Neural cell (in vitro differentiated cells): ENCODE results near the gene KCNQ5. TPM values are rescaled to one million over a fixed set of nuclear protein-coding genes. Genes with fewer than 3 reads are reported as not detected.

Experiments used
- H2AFZ ChIP-seq: fragments of 200-600, 300-800 bp; sonication (generic), shearing (Covaris generic); 2 replicates; pipeline ENCODE4 v1.6.0; 2014; ENCODE audit warnings: low read depth, mild to moderate bottlenecking, antibody characterized with exemption, low read length, moderate library complexity
- H3F3A ChIP-seq: fragments of 200-600 bp; shearing (Covaris generic); 2 replicates; pipeline ENCODE4 v1.6.1; 2016; ENCODE audit warnings: mild to moderate bottlenecking, moderate library complexity, mixed read lengths, antibody characterized with exemption, low read length; ENCODE audit not compliant: insufficient read depth, poor library complexity, severe bottlenecking
- H3K27ac ChIP-seq: fragments of 200-600, 300-800 bp; sonication (generic), shearing (Covaris generic); 2 replicates; pipeline ENCODE4 v1.5.1; 2014; ENCODE audit warnings: mild to moderate bottlenecking, low read length, moderate library complexity
- H3K27me3 ChIP-seq: fragments of 300-800, 200-600 bp; sonication (generic), shearing (Covaris generic); 2 replicates; pipeline ENCODE4 v1.6.0; 2014; ENCODE audit warnings: mild to moderate bottlenecking, low read depth, low read length, moderate library complexity; ENCODE audit not compliant: insufficient read depth
- H3K36me3 ChIP-seq: fragments of 300-800, 200-600 bp; sonication (generic), shearing (Covaris generic); 2 replicates; pipeline ENCODE4 v1.5.1; 2014; ENCODE audit warnings: mild to moderate bottlenecking, antibody characterized with exemption, low read length, moderate library complexity; ENCODE audit not compliant: insufficient read depth
- H3K4me2 ChIP-seq: fragments of 300-800, 200-600 bp; sonication (generic), shearing (Covaris generic); 2 replicates; pipeline ENCODE4 v1.6.0; 2014; ENCODE audit warnings: mild to moderate bottlenecking, low read length
- H3K4me3 ChIP-seq: fragments of 300-800, 200-600 bp; sonication (generic), shearing (Covaris generic); 2 replicates; pipeline ENCODE4 v1.5.1; 2014; ENCODE audit warnings: mild to moderate bottlenecking, low read length, moderate library complexity
- H3K79me2 ChIP-seq: fragments of 200-600 bp; shearing (Covaris generic); replicated peaks from 2 replicates; pipeline ENCODE4 v1.6.0; 2014; ENCODE audit warnings: mild to moderate bottlenecking, low read length, moderate library complexity; ENCODE audit not compliant: insufficient read depth
- H3K9ac ChIP-seq: fragments of 300-800, 200-600 bp; sonication (generic), shearing (Covaris generic); 2 replicates; pipeline ENCODE4 v1.6.1; 2016; ENCODE audit warnings: mild to moderate bottlenecking, low read length, mixed read lengths
- H3K9me2 ChIP-seq: fragments of 200-600 bp; shearing (Covaris generic); 2 replicates; pipeline ENCODE4 v1.6.1; 2016; ENCODE audit warnings: mild to moderate bottlenecking, low read length, mixed read lengths; ENCODE audit not compliant: insufficient read depth
- H3K9me3 ChIP-seq: fragments of 200-600, 300-800 bp; sonication (generic), shearing (Covaris generic); 2 replicates; pipeline ENCODE4 v1.6.1; 2016; ENCODE audit warnings: mild to moderate bottlenecking, mixed run types, low read length, moderate library complexity, mixed read lengths
- H4K20me1 ChIP-seq: fragments of 200-600 bp; shearing (Covaris generic); 2 replicates; pipeline ENCODE4 v1.6.1; 2016; ENCODE audit warnings: mild to moderate bottlenecking, mixed run types; ENCODE audit not compliant: insufficient read depth
- EP300 ChIP-seq: fragments of 450-650 bp; conservative IDR thresholded peaks from 2 replicates; pipeline ENCODE4 v1.6.1; 2014; ENCODE audit warnings: antibody characterized with exemption, mild to moderate bottlenecking, moderate library complexity; ENCODE audit not compliant: poor library complexity, severe bottlenecking
- EZH2 ChIP-seq: fragments of 200-600, 300-800 bp; shearing (Covaris generic), sonication (generic); IDR thresholded peaks from 2 replicates; pipeline ENCODE4 v1.6.1; 2014; ENCODE audit warnings: antibody characterized with exemption, low read length, borderline replicate concordance, mild to moderate bottlenecking; ENCODE audit not compliant: insufficient read depth, poor library complexity, severe bottlenecking
- MXI1 ChIP-seq: fragments of 450-650 bp; conservative IDR thresholded peaks from 2 replicates; pipeline ENCODE4 v1.6.1; 2014; ENCODE audit warnings: antibody characterized with exemption, mild to moderate bottlenecking; ENCODE audit not compliant: poor library complexity, severe bottlenecking
- POLR2AphosphoS5 ChIP-seq: IDR thresholded peaks from 2 replicates; pipeline ENCODE4 v1.6.1; 2012
- RAD21 ChIP-seq: fragments of 450-650 bp; conservative IDR thresholded peaks from 2 replicates; pipeline ENCODE4 v1.6.1; 2014; ENCODE audit warnings: antibody characterized with exemption, mild to moderate bottlenecking, moderate library complexity
- SMC3 ChIP-seq: fragments of 450-650 bp; conservative IDR thresholded peaks from 2 replicates; pipeline ENCODE4 v1.6.1; 2014; ENCODE audit warnings: antibody characterized with exemption, mild to moderate bottlenecking, moderate library complexity; ENCODE audit not compliant: poor library complexity
- polyA plus RNA-seq: library from polyadenylated mRNA; depleted of rRNA; stranded (reverse); fragments of >200 nt; gene quantifications from 2 replicates; pipeline ENCODE4 v1.2.3, GENCODE V29; 2014
- TF ChIP-seq, protein P1 (sequence below): IDR thresholded peaks from 2 replicates; pipeline ENCODE4 v1.6.1; 2012; ENCODE audit warnings: borderline replicate concordance
- TF ChIP-seq, protein P2 (sequence below): fragments of 450-650 bp; IDR thresholded peaks from 2 replicates; pipeline ENCODE4 v1.5.1; 2014; ENCODE audit warnings: antibody characterized with exemption, mild to moderate bottlenecking, moderate library complexity; ENCODE audit not compliant: poor library complexity, severe bottlenecking

KCNQ5 gene
- polyA plus RNA-seq, 1 donor from 2014 or later, result 0.30 TPM

DNA sequence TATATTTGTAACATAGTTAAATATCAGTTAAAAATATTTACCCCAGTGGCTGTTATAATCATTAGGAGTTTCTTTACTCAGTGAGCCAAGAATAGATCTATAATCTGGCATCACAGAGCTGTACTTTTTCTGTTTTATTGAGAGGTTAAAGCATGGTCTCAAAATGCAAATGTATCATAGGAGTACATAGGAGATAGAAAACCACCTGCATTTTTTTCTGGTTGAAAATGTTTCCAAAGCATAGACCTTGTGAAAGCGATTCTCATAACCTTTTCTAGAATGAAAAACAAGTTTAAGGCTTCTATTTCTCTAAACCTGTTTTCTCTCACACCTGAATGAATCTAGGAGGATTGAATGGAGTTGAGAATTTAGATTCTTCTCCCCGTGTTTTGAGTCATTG is 14.4 kb downstream of the KCNQ5 start:
- no peaks in the 10 kb centered on the region for H4K20me1 ChIP-seq
- no peaks in the 10 kb centered on the region for H3K9me3 ChIP-seq
- H2AFZ ChIP-seq, result no peak overlapping the region
- no peaks in the 10 kb centered on the region for H3K9me2 ChIP-seq
- no peak overlapping the region for H3K9ac ChIP-seq
- H3K27me3 ChIP-seq, result no peaks in the 10 kb centered on the region
- no peak overlapping the region for H3K27ac ChIP-seq
- no peaks in the 10 kb centered on the region for H3K36me3 ChIP-seq
- no peak overlapping the region for H3K4me2 ChIP-seq
- no peak overlapping the region for H3K4me3 ChIP-seq
- TF ChIP-seq EZH2 (no peak), RAD21 (no peak), SMC3 (no peak)
- TF ChIP-seq, protein P1, sequence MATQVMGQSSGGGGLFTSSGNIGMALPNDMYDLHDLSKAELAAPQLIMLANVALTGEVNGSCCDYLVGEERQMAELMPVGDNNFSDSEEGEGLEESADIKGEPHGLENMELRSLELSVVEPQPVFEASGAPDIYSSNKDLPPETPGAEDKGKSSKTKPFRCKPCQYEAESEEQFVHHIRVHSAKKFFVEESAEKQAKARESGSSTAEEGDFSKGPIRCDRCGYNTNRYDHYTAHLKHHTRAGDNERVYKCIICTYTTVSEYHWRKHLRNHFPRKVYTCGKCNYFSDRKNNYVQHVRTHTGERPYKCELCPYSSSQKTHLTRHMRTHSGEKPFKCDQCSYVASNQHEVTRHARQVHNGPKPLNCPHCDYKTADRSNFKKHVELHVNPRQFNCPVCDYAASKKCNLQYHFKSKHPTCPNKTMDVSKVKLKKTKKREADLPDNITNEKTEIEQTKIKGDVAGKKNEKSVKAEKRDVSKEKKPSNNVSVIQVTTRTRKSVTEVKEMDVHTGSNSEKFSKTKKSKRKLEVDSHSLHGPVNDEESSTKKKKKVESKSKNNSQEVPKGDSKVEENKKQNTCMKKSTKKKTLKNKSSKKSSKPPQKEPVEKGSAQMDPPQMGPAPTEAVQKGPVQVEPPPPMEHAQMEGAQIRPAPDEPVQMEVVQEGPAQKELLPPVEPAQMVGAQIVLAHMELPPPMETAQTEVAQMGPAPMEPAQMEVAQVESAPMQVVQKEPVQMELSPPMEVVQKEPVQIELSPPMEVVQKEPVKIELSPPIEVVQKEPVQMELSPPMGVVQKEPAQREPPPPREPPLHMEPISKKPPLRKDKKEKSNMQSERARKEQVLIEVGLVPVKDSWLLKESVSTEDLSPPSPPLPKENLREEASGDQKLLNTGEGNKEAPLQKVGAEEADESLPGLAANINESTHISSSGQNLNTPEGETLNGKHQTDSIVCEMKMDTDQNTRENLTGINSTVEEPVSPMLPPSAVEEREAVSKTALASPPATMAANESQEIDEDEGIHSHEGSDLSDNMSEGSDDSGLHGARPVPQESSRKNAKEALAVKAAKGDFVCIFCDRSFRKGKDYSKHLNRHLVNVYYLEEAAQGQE, result no peak
- TF ChIP-seq, protein P2, sequence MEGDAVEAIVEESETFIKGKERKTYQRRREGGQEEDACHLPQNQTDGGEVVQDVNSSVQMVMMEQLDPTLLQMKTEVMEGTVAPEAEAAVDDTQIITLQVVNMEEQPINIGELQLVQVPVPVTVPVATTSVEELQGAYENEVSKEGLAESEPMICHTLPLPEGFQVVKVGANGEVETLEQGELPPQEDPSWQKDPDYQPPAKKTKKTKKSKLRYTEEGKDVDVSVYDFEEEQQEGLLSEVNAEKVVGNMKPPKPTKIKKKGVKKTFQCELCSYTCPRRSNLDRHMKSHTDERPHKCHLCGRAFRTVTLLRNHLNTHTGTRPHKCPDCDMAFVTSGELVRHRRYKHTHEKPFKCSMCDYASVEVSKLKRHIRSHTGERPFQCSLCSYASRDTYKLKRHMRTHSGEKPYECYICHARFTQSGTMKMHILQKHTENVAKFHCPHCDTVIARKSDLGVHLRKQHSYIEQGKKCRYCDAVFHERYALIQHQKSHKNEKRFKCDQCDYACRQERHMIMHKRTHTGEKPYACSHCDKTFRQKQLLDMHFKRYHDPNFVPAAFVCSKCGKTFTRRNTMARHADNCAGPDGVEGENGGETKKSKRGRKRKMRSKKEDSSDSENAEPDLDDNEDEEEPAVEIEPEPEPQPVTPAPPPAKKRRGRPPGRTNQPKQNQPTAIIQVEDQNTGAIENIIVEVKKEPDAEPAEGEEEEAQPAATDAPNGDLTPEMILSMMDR, result no peak
- no peaks in the 10 kb centered on the region for H3K79me2 ChIP-seq
- no peaks in the 10 kb centered on the region for H3F3A ChIP-seq

DNA sequence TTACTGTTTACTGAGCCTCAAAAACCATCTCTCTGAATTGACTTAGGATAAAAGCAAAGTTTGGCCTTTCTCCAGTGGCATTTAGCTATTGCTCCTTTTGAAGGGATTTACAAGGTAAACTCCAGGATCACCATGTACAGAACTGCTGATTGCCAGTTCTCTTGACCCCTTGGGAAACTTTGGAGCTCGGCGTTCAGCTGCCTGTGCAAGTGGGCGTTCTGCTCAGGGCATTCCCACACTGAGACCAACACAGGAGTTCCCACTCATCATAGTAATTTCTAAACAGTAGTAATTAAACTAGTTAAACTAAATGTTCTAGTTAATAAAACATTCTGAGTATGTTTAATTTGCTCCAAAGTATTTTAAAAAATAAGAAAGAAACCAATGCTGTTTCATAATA is 14.9 kb downstream of the KCNQ5 start:
- Histone ChIP-seq H2AFZ (no peak overlapping the region), H3F3A (no peaks in the 10 kb centered on the region), H3K27me3 (no peaks in the 10 kb centered on the region), H4K20me1 (no peaks in the 10 kb centered on the region), H3K36me3 (no peaks in the 10 kb centered on the region), H3K9me3 (no peaks in the 10 kb centered on the region), H3K79me2 (no peaks in the 10 kb centered on the region), H3K4me2 (no peak overlapping the region), H3K4me3 (no peak overlapping the region), H3K27ac (no peak overlapping the region), H3K9me2 (no peaks in the 10 kb centered on the region), H3K9ac (no peak overlapping the region)
- no peak for TF ChIP-seq EZH2
- TF ChIP-seq RAD21, result no peak
- TF ChIP-seq, protein P1, result no peak
- TF ChIP-seq MXI1, result no peak
- no peak for TF ChIP-seq EP300
- TF ChIP-seq, protein P2, result no peak
- TF ChIP-seq POLR2AphosphoS5, result no peak
